Measurements from ENCODE around the gene IKBIP. TPM values are rescaled to one million over a fixed set of nuclear protein-coding genes. Genes with fewer than 3 reads are reported as not detected.

Gene IKBIP
- total and polyA plus RNA-seq, 9 of the 15 experiments (the other 6 are each of a cell fraction or from before 2014, with no cell fraction given) = 3.3 to 19.5 (median 14.9) TPM

DNA sequence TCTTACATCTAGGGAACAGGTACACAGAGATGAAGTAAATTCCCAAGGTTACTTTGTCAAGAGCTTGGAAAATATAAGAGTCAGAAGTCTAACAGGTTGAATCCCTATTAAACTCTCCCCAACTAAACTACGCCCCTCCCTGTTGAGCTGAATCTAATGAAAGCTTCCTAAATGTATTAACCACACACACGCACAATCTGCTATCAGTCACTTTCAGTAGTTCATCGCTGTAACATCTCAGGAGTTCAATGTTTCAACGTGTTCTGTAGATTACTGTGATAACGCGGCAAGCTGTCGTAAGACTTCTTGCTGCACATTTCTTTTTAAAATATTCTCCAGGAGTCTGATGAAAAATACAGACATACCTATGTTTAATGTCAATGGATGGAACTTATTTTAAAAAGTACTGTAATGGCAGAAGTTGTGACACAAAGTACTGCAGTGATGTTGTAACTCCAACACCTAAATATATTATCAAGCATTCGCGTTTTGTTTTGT is 51.7 kb downstream of the IKBIP start (continued):
- TF ChIP-seq DPF2 (IDR thresholded peaks at IDR 0.05) (0 out of 2 replicates have a peak, but pooled peaks have one; percentile 57), ZNF24 (IDR thresholded peaks at IDR 0.05) (no peak), BRF2 (IDR thresholded peaks at IDR 0.05; ENCODE audit: borderline replicate concordance, insufficient read depth, insufficient read length) (no peak), BRCA1 (IDR thresholded peaks at IDR 0.05) (no peak), BRCA1 (CRISPR knock-in tag; IDR thresholded peaks at IDR 0.05) (no peak), PHF21A (IDR thresholded peaks at IDR 0.05; ENCODE audit: borderline replicate concordance, low read depth) (no peak), NCOA4 (IDR thresholded peaks at IDR 0.05; ENCODE audit: partially characterized antibody) (peak; percentile 20), ARID1B (IDR thresholded peaks at IDR 0.05) (peak; percentile 34), POLR2AphosphoS2 (IDR thresholded peaks at IDR 0.05; ENCODE audit: low read length) (no peak), EP300 (IDR thresholded peaks at IDR 0.05; ENCODE audit: low read length) (no peak), SRSF7 (optimal IDR thresholded peaks at IDR 0.05; ENCODE audit: low read depth, low read length) (no peak), SMARCE1 (IDR thresholded peaks at IDR 0.05) (0 out of 2 replicates have a peak, but pooled peaks have one; percentile 24), AFF4 (CRISPR knock-in tag; IDR thresholded peaks at IDR 0.05) (no peak), ZNF121 (CRISPR knock-in tag; conservative IDR thresholded peaks at IDR 0.05) (no peak), TEAD4 (IDR thresholded peaks at IDR 0.05; ENCODE audit: low read length) (peak; percentile 33; the same call in 1 of the 2 replicates), TEAD4 (CRISPR knock-in tag; IDR thresholded peaks at IDR 0.05; ENCODE audit: borderline replicate concordance) (no peak), ETV1 (tag; conservative IDR thresholded peaks at IDR 0.05; ENCODE audit: low read depth) (no peak), SMARCA4 (IDR thresholded peaks at IDR 0.05) (peak; percentile 43; the same call in 1 of the 2 replicates), SIX5 (IDR thresholded peaks at IDR 0.05; ENCODE audit: borderline replicate concordance in 1 of 2, insufficient read depth in 1 of 2, low read depth in 1 of 2, low read length in 2 of 2) (no peak), TCF3 (CRISPR knock-in tag; IDR thresholded peaks at IDR 0.05) (no peak), SOX6 (IDR thresholded peaks at IDR 0.05) (0 out of 2 replicates have a peak, but pooled peaks have one; percentile 7), SREBF2 (CRISPR knock-in tag; IDR thresholded peaks at IDR 0.05) (no peak), RB1 (IDR thresholded peaks at IDR 0.05; ENCODE audit: low read depth) (no peak)
- TF ChIP-seq, protein P1, sequence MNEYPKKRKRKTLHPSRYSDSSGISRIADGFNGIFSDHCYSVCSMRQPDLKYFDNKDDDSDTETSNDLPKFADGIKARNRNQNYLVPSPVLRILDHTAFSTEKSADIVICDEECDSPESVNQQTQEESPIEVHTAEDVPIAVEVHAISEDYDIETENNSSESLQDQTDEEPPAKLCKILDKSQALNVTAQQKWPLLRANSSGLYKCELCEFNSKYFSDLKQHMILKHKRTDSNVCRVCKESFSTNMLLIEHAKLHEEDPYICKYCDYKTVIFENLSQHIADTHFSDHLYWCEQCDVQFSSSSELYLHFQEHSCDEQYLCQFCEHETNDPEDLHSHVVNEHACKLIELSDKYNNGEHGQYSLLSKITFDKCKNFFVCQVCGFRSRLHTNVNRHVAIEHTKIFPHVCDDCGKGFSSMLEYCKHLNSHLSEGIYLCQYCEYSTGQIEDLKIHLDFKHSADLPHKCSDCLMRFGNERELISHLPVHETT (CRISPR knock-in tag; conservative IDR thresholded peaks at IDR 0.05 in 1 of 2, IDR thresholded peaks at IDR 0.05 in 1 of 2) = 0 out of 4 replicates have a peak, but pooled peaks of 1 of the 2 experiments have one; percentile 20

All from K562 (cell line).